ENCODE data around the gene ERC1.
"Not testable (repeated sequence)": the region's sequence is repeated elsewhere in the genome, so short reads cannot be mapped to it uniquely, and the experiment has no call there.

ERC1 gene

GRCh38 chr12:1077036-1077803 lies 86.2 kb downstream of the ERC1 start:
- DNase-seq (ENCODE audit: low read depth): no peak

- no peak for DNase-seq (ENCODE audit: low read depth)
These were observed 87.0 kb downstream of the ERC1 start for GRCh38 chr12:1078002-1078401.

GRCh38 chr12:1080520-1081223 lies 89.6 kb downstream of the ERC1 start:
- DNase-seq (ENCODE audit: low read depth): no peak

- DNase-seq (ENCODE audit: low read depth): no peak
These were observed 92.3 kb downstream of the ERC1 start for GRCh38 chr12:1083151-1083888.

- peak; percentile 59 for DNase-seq (ENCODE audit: low read depth)
These were observed 92.9 kb downstream of the ERC1 start for GRCh38 chr12:1083889-1084262.

DNA sequence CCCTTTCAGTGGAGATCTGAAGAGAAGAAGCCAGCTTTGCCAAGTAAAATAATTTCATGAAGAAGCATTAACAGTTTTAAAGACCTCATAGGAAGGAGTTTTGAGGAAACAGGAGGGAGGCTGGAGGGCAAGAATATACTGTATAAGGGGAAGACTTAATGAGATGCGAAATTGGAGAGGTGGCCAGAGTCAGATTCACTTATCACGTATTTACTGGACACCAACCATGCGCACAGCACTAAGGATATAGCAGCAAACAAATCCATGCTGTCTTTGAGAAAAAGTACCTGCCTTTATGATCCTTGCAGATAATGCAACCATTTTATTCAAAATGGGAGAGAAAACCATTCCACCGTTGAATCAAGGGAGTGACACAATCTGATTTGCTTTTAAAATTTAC lies 100.3 kb downstream of the ERC1 start:
- DNase-seq (ENCODE audit: low read depth): no peak

DNA sequence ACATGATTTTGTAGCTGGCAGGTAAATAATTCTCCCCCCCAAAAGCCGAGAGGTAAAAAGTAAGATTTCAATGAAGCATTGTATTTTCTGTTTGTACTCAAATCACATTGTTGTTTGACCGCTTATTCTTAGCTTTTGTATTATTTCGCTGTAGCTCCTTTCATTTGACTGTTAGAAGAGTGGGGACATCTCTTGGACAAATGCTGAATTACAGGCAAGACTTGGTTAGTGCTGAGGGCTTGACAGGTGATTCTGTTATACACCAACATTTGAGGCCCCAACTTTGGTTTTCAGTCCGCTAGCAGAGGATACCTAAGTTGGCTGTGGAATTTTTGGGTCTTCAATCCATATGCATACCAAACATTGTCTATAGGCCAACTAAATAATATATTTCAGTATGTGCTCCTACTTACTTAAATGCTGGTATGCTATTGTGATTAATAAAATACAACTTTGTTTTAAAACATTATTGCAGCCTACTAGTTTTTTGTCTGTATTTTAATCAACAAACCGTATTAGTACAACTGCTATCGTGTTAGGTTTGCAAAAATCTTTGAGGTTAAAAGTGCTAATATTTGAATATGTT lies 102.2 kb downstream of the ERC1 start:
- peak; percentile 59 for DNase-seq (ENCODE audit: low read depth)

GRCh38 chr12:1094714-1095113 lies 103.7 kb downstream of the ERC1 start:
- no peak for DNase-seq (ENCODE audit: low read depth)

- no peak for DNase-seq (ENCODE audit: low read depth)
These were observed 108.1 kb downstream of the ERC1 start for GRCh38 chr12:1099158-1099557.

DNA sequence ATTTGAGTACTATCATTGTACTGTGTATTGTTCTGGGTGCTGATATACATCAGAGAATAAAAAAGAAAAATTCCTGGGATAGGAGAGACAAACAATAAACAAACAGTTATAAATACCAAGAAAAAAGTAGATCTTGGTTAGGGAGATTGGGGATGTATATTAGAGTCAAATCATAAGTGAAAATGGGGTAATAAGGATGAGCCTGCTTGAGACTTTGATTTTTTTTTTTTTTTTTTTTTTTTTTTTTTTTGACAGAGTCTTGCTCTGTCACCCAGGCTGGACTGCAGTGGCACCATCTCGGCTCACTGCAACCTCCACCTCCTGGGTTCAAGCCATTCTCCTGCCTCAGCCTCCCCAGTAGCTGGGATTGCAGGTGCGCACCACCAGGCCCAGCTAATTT lies 108.6 kb downstream of the ERC1 start:
- DNase-seq (ENCODE audit: low read depth): not testable (repeated sequence)

- no peak for DNase-seq (ENCODE audit: low read depth)
These were observed 111.1 kb downstream of the ERC1 start for GRCh38 chr12:1102115-1102514.

- no peak for DNase-seq (ENCODE audit: low read depth)
These were observed 111.9 kb downstream of the ERC1 start for GRCh38 chr12:1102791-1103450.

GRCh38 chr12:1103632-1104031 lies 112.6 kb downstream of the ERC1 start:
- no peak for DNase-seq (ENCODE audit: low read depth)

- no peak for DNase-seq (ENCODE audit: low read depth)
These were observed 113.2 kb downstream of the ERC1 start for GRCh38 chr12:1104088-1104800.

GRCh38 chr12:1107669-1108068 lies 116.6 kb downstream of the ERC1 start:
- no peak for DNase-seq (ENCODE audit: low read depth)

- DNase-seq (ENCODE audit: low read depth): no peak
These were observed 117.3 kb downstream of the ERC1 start for GRCh38 chr12:1108276-1108675.

DNA sequence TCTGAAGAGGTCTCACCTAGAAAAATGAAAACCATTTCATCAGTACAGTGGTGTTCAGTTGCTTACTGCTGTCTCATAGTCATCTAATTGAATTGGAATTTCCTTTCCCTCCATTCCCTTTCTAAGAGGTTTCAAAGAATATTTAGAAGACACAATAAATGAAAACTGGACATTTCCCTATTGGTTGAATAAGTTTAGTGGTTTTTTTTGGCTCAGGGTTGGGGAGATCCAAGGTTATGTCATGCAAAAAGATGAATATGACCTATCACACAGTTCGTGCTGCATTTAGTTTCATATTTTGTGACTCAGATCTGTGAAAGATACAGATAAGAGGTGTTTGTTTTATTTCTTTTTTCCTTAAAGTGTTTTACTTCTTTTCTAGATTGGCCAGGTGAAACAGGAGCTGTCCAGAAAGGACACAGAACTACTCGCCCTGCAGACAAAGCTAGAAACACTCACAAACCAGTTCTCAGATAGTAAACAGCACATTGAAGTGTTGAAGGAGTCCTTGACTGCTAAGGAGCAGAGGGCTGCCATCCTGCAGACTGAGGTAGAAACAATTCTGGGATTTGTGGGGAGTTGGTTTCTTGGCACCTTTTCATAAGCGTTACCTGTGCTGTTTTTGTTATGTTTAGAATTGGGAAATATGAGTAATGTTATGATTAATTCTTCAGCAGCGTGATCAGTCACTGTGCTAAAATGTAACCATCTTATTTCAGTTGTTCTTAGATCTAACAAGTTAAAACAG lies 124.6 kb downstream of the ERC1 start:
- DNase-seq (ENCODE audit: low read depth): no peak

DNA sequence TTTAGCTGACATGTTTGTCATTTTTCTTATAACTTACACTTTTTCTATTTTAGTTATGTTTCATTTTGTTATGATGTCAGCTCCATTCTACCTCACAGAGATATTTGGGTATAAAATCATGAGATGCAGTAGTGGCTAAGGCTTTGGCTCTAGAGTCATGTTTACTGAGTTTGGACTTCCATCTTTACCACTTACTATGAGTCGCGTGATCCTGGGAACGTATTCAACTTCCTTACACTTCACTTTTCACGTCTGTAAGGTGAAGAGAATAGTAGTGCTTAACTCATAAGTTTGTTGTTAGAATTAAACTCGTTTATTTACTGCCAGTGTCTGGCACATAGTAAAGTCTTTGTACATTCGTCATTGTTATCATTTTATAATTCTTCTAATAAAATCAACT lies 126.3 kb downstream of the ERC1 start:
- no peak for DNase-seq (ENCODE audit: low read depth)

- DNase-seq (ENCODE audit: low read depth): peak; percentile 73
These were observed 127.0 kb downstream of the ERC1 start for GRCh38 chr12:1117970-1118563.

GRCh38 chr12:1122786-1123185 lies 131.8 kb downstream of the ERC1 start:
- DNase-seq (ENCODE audit: low read depth): no peak

Data from fibroblast of the conjunctiva (primary cell).